Peyer's patch (tissue), 4 donors: ENCODE results near the gene SUGP1. TPM values are rescaled to one million over a fixed set of nuclear protein-coding genes. Genes with fewer than 3 reads are reported as not detected.

Source experiments
- DNase-seq, 3 donors: peaks; one replicate each; pipeline ENCODE4 v3.0.0-alpha.2; 2017 to 2019
- H3K27ac ChIP-seq, 4 donors: fragments of 200-600 bp; sonication (generic); one replicate each; pipeline ENCODE4 v1.5.1; 2016 to 2019
- H3K27me3 ChIP-seq, 2 donors: fragments of 200-600 bp; sonication (generic); one replicate each; pipeline ENCODE4 v1.5.1; 2019
- H3K36me3 ChIP-seq, 3 donors: fragments of 200-600 bp; sonication (generic); one replicate each; pipeline ENCODE4 v1.5.1; 2016 to 2019
- H3K4me1 ChIP-seq, 4 donors: fragments of 200-600 bp; sonication (generic); one replicate each; pipeline ENCODE4 v1.5.1; 2016 to 2019
- H3K4me3 ChIP-seq, 4 donors: fragments of 200-600 bp; sonication (generic); 1 replicate in 3 of 4; 2 replicates in 1 of 4; pipeline ENCODE4 v1.5.1; 2016 to 2019; ENCODE audit warnings: mild to moderate bottlenecking in 1 of 4
- H3K9me3 ChIP-seq, 4 donors: fragments of 200-600 bp; sonication (generic); one replicate each; pipeline ENCODE4 v1.5.1; 2016 to 2019; ENCODE audit warnings: mild to moderate bottlenecking in 1 of 4
- POLR2A ChIP-seq, 2 donors: fragments of 450-650 bp; IDR thresholded peaks; one replicate each; pipeline ENCODE4 v1.5.1; 2017; ENCODE audit warnings: antibody characterized with exemption in 2 of 2, mild to moderate bottlenecking in 2 of 2, moderate library complexity in 2 of 2
- total RNA-seq, 4 donors: library from RNA; depleted of rRNA; stranded (reverse); fragments of >200 nt; gene quantifications; one replicate each; pipeline ENCODE4 v1.1.0, GENCODE V29; 2016
- TF ChIP-seq, protein P1 (sequence below), 6 experiments: fragments of 450-650 bp in 4 of 6; fragments of 200-600 bp in 2 of 6; sonication (generic) in 1 of 6; IDR thresholded peaks; one replicate each; pipeline ENCODE4 v1.5.1; 2017 to 2019; ENCODE audit warnings: antibody characterized with exemption in 6 of 6, mild to moderate bottlenecking in 3 of 6, moderate library complexity in 1 of 6

SUGP1 gene
- total RNA-seq, 4 donors from 2014 or later, result 49.5 to 58.6 (median 55.2) TPM

DNA sequence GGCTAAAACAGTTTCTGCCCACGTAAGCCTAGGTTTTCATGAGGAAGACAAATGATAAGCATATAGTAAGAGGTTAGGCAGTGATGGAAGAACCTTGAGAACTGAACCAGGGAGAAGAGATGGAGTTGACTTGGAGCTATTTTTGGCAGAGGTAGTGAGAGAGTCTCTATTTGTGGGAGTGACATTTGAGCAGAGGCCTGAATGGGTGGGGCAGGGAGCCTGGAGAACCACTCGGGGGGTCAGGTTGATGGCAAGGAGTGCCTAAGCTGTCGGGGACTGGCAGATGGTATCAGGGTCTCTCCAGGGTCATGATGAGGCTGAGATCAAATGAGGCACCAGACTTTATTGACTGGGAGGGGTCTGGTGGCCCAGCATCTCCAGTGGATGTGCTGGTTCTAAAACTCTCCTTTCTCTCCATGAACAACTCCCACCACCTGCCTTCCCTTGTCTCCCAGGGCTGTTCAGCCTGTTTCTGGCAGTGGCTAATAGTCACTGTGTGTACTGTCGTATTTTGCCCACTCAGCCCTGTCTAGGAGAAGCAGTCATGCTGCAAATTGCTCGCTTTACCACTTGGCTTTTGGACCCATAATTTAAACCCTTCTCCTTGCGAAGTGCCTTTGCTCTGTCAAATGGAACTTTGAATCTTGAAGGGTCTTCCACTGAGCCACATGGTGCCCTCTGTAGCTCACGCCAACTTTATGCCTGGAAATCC, 3.9 kb upstream of the SUGP1 start:
- H3K9me3 ChIP-seq, result no peaks in the 10 kb centered on the region
- no peaks in the 10 kb centered on the region for H3K27me3 ChIP-seq
- peaks cover 0 to 51% (median 0%) of the 10 kb centered on the region in 3 donors for H3K36me3 ChIP-seq
- H3K4me1 ChIP-seq, result peaks cover 0 to 27% (median 11%) of the 10 kb centered on the region in 4 donors
- no peak for TF ChIP-seq POLR2A (IDR thresholded peaks at IDR 0.05)
- TF ChIP-seq, protein P1, sequence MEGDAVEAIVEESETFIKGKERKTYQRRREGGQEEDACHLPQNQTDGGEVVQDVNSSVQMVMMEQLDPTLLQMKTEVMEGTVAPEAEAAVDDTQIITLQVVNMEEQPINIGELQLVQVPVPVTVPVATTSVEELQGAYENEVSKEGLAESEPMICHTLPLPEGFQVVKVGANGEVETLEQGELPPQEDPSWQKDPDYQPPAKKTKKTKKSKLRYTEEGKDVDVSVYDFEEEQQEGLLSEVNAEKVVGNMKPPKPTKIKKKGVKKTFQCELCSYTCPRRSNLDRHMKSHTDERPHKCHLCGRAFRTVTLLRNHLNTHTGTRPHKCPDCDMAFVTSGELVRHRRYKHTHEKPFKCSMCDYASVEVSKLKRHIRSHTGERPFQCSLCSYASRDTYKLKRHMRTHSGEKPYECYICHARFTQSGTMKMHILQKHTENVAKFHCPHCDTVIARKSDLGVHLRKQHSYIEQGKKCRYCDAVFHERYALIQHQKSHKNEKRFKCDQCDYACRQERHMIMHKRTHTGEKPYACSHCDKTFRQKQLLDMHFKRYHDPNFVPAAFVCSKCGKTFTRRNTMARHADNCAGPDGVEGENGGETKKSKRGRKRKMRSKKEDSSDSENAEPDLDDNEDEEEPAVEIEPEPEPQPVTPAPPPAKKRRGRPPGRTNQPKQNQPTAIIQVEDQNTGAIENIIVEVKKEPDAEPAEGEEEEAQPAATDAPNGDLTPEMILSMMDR (IDR thresholded peaks at IDR 0.05), result no peak
- DNase-seq, result no peak
- H3K4me3 ChIP-seq, result no peak overlapping the region
- no peak overlapping the region for H3K27ac ChIP-seq

DNA sequence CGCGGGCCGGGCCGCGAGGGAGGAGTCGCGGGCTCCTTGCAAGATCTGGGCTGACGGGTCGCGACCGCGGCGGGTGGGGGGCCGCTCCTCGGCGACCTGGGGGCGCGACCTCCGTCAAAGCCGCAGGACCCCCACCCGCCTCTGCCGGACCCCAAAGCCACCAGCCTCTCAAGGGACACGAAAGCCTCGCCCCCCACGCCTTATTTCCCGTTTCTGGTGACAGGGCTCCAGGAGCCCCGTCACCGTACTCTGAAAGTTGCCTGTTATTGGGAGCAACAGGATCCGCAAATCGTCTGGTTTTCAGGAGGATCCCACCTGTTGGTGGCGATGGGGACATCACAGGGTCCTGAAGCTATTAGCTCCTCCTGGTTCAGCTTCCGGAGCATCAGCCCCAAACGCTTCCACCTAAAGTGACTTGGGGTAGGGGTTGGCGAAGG, 850 bp upstream of the SUGP1 start:
- peak overlapping the region; percentile 79 to 98 (median 85) for H3K4me3 ChIP-seq
- no peaks in the 10 kb centered on the region for H3K27me3 ChIP-seq
- peak overlapping the region; percentile 78 to 92 (median 85) for H3K27ac ChIP-seq
- H3K9me3 ChIP-seq, result no peaks in the 10 kb centered on the region
- peaks cover 0 to 33% (median 0%) of the 10 kb centered on the region in 3 donors for H3K36me3 ChIP-seq
- no peak for TF ChIP-seq POLR2A (IDR thresholded peaks at IDR 0.05)
- TF ChIP-seq, protein P1 (IDR thresholded peaks at IDR 0.05), result no peak
- H3K4me1 ChIP-seq, result peaks cover 0 to 31% (median 12%) of the 10 kb centered on the region in 4 donors
- no peak for DNase-seq

DNA sequence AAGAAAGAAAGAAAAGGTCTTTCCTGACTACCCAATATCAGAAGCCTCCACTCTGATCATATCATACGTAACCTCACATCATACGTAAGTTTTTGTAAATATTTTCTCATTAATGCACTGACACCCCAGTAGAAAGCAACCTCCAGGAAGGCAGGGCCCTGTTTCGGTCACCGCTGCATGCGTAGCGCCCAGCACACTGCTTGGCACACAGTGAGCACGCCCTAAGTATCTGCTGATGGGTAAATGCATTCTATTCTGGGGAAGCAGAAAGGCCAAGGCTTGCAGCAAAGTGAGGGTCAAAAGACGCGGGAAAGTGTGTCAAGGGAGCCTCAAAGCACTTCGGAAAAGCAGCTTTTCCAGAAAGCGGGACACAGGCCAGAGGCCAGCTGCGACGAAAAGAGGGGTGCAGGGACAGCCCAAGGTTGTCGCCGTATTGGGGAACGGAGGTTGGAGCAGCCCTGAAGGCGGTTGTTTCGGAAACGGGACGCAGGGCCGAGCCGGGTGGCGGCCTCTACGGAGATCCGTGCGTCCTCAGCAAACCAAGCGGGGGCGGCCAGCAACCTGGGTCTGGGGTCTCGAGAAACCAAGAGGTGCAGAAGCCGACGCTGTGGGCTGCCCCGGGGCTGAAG, 463 bp downstream of the SUGP1 start:
- TF ChIP-seq, protein P1 (IDR thresholded peaks at IDR 0.05), result no peak
- TF ChIP-seq POLR2A (IDR thresholded peaks at IDR 0.05), result no peak
- peaks cover 0 to 31% (median 12%) of the 10 kb centered on the region in 4 donors for H3K4me1 ChIP-seq
- no peak for DNase-seq

DNA sequence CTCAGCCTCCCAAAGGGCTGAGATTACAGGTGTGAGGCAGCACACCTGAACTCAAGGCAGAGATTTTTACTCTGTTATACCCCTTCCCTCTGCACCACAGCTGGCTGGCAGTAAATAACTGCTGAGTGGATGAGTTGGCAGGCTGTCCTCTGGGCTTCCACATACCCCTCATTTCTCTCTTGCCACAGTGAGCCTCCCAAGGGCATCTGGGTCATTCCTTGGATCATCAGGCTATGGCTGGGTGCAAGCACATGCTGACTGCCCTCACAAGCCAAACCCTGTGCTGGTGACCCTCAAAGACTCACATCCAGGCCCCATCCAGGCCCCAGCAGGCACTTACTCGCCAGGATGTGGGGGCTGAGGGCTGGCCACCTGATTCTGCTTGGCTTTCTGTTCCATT, 4.2 kb downstream of the SUGP1 start:
- H3K36me3 ChIP-seq, result peaks cover 0 to 50% (median 0%) of the 10 kb centered on the region in 3 donors

More for the DNA sequence above, 463 bp downstream of the SUGP1 start:
- Histone ChIP-seq H3K36me3 (peaks cover 0 to 33% (median 0%) of the 10 kb centered on the region in 3 donors), H3K9me3 (no peaks in the 10 kb centered on the region), H3K27ac (peak overlapping the region; percentile 78 to 92 (median 85)), H3K4me3 (peak overlapping the region; percentile 79 to 98 (median 85)), H3K27me3 (no peaks in the 10 kb centered on the region)

DNA sequence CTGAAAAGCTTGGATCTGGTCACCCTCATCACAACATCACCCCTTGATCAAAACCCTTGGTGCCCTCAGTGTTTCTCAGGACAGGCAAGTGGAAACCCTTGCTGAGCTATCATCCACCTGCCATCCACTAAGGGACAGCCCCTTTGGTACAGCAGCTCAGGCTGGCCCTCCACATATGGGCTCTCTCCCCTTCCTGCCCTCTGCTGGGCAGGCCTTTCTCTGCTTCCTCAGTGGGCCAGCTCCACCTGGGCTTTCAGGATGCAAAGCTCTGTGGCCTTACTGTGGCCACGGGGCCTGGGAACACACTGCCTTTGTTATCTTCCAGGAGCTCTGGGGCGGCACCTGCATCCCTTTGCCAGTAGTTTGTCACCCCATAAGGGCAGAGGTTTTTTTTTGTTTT, 4.9 kb downstream of the SUGP1 start:
- no peak for DNase-seq
- H3K4me1 ChIP-seq, result peaks cover 0 to 12% (median 5%) of the 10 kb centered on the region in 4 donors
- no peak overlapping the region for H3K27ac ChIP-seq
- H3K9me3 ChIP-seq, result no peaks in the 10 kb centered on the region
- no peaks in the 10 kb centered on the region for H3K27me3 ChIP-seq
- TF ChIP-seq POLR2A (IDR thresholded peaks at IDR 0.05), result no peak
- TF ChIP-seq, protein P1 (IDR thresholded peaks at IDR 0.05), result no peak
- H3K4me3 ChIP-seq, result no peak overlapping the region
- H3K36me3 ChIP-seq, result peaks cover 0 to 56% (median 0%) of the 10 kb centered on the region in 3 donors

More for the DNA sequence above, 4.2 kb downstream of the SUGP1 start:
- peaks cover 0 to 12% (median 5%) of the 10 kb centered on the region in 4 donors for H3K4me1 ChIP-seq
- no peak overlapping the region for H3K27ac ChIP-seq
- no peak overlapping the region for H3K4me3 ChIP-seq
- no peaks in the 10 kb centered on the region for H3K27me3 ChIP-seq
- TF ChIP-seq POLR2A (IDR thresholded peaks at IDR 0.05), result no peak
- TF ChIP-seq, protein P1 (IDR thresholded peaks at IDR 0.05), result no peak
- no peak for DNase-seq
- H3K9me3 ChIP-seq, result no peaks in the 10 kb centered on the region
